Astrocyte (in vitro differentiated cells and primary cell): Measurements from ENCODE around the gene TRIM15.

Source experiments
- EZH2 ChIP-seq: IDR thresholded peaks from 2 replicates; pipeline ENCODE4 v1.6.1; 2012; ENCODE audit warnings: mild to moderate bottlenecking, low read length, inconsistent platforms; ENCODE audit not compliant: insufficient read depth
- TF ChIP-seq, protein P1 (sequence below): IDR thresholded peaks from 2 replicates; pipeline ENCODE4 v1.5.1; 2011; ENCODE audit warnings: low read depth, mild to moderate bottlenecking, inconsistent platforms, low read length, moderate library complexity; ENCODE audit not compliant: insufficient read depth

DNA sequence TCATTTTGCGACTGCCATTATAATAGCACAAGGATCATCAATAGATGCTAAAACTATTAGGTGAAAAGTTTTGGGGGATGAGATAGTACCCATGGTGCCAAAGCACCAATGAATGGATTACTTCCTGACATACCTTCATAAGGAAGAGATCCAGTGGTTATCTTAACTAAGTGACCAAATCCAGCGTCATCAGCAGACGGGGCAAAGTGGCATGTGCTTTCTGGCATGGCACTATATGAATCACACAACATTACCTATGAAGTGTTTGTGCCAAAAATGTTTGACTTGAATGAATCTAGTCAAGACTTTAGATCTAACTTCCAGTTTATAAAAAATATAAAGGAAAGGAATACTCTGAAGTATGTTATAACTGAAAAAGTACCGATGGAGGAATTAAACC, 39.0 kb downstream of the TRIM15 start:
- TF ChIP-seq, protein P1, sequence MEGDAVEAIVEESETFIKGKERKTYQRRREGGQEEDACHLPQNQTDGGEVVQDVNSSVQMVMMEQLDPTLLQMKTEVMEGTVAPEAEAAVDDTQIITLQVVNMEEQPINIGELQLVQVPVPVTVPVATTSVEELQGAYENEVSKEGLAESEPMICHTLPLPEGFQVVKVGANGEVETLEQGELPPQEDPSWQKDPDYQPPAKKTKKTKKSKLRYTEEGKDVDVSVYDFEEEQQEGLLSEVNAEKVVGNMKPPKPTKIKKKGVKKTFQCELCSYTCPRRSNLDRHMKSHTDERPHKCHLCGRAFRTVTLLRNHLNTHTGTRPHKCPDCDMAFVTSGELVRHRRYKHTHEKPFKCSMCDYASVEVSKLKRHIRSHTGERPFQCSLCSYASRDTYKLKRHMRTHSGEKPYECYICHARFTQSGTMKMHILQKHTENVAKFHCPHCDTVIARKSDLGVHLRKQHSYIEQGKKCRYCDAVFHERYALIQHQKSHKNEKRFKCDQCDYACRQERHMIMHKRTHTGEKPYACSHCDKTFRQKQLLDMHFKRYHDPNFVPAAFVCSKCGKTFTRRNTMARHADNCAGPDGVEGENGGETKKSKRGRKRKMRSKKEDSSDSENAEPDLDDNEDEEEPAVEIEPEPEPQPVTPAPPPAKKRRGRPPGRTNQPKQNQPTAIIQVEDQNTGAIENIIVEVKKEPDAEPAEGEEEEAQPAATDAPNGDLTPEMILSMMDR, result no peak
- no peak for TF ChIP-seq EZH2
